ENCODE measurements around the gene ZNF205. TPM values are rescaled to one million over a fixed set of nuclear protein-coding genes. Genes with fewer than 3 reads are reported as not detected.

ZNF205 gene
- total and polyA plus RNA-seq, 2 of the 13 experiments (the other 11 are each of a cell fraction or from before 2014, with no cell fraction given): 5.8 to 10.2 TPM

GRCh38 chr16:3150346-3151218 lies 38.2 kb downstream of the ZNF205 start (continued):
- TF ChIP-seq PHF5A (CRISPR knock-in tag; IDR thresholded peaks at IDR 0.05; ENCODE audit: low read depth, unreplicated experiment): peak; percentile 22
- no peak for TF ChIP-seq ETS1 (CRISPR knock-in tag; IDR thresholded peaks at IDR 0.05)
- peak; percentile 83; the same call in 1 of the 2 replicates for TF ChIP-seq SPEN (CRISPR knock-in tag; IDR thresholded peaks at IDR 0.05; ENCODE audit: low read depth)
- no peak; the same call in 1 of the 2 replicates for TF ChIP-seq ZHX1 (CRISPR knock-in tag; IDR thresholded peaks at IDR 0.05; ENCODE audit: low read depth)
- no peak for TF ChIP-seq JUNB (CRISPR knock-in tag; IDR thresholded peaks at IDR 0.05; ENCODE audit: borderline replicate concordance)
- TF ChIP-seq ZNF530 (CRISPR knock-in tag; IDR thresholded peaks at IDR 0.05; ENCODE audit: low read depth): no peak
- peak; percentile 6; the same call in 1 of the 2 replicates for TF ChIP-seq HNF4A (CRISPR knock-in tag; IDR thresholded peaks at IDR 0.05)
- peak; percentile 73 for TF ChIP-seq ZSCAN21 (CRISPR knock-in tag; IDR thresholded peaks at IDR 0.05; ENCODE audit: borderline replicate concordance)
- peak; percentile 80; the same call in 1 of the 2 replicates for TF ChIP-seq ZNF513 (CRISPR knock-in tag; conservative IDR thresholded peaks at IDR 0.05)
- TF ChIP-seq SALL2 (CRISPR knock-in tag; IDR thresholded peaks at IDR 0.05): peak; percentile 54; the same call in 1 of the 2 replicates
- TF ChIP-seq KLF12 (CRISPR knock-in tag; IDR thresholded peaks at IDR 0.05; ENCODE audit: borderline replicate concordance): peak; percentile 86
- TF ChIP-seq DDIT3 (CRISPR knock-in tag; IDR thresholded peaks at IDR 0.05): no peak
- TF ChIP-seq ZBED4 (CRISPR knock-in tag; IDR thresholded peaks at IDR 0.05; ENCODE audit: borderline replicate concordance): peak; percentile 87; the same call in 1 of the 2 replicates
- TF ChIP-seq ZSCAN12 (CRISPR knock-in tag; IDR thresholded peaks at IDR 0.05): peak; percentile 92; the same call in 1 of the 2 replicates
- TF ChIP-seq IKZF5 (CRISPR knock-in tag; IDR thresholded peaks at IDR 0.05): peak; percentile 93

Data from HepG2 (cell line).